ENCODE results near the gene ALPK1. TPM values are rescaled to one million over a fixed set of nuclear protein-coding genes. Genes with fewer than 3 reads are reported as not detected.
"Not testable (repeated sequence)": the region's sequence is repeated elsewhere in the genome, so short reads cannot be mapped to it uniquely, and the experiment has no call there.

The ALPK1 gene
- total RNA-seq, 1 experiment from 2014 or later, result 4.9 TPM

- BruUV-seq (replicated peaks), result no TSS peak
- no peaks in the 10 kb centered on the region for H3K9me3 ChIP-seq
- no peaks in the 10 kb centered on the region for H3K4me1 ChIP-seq
- CTCF ChIA-PET, result no interaction called here
- TF ChIP-seq, protein P1, sequence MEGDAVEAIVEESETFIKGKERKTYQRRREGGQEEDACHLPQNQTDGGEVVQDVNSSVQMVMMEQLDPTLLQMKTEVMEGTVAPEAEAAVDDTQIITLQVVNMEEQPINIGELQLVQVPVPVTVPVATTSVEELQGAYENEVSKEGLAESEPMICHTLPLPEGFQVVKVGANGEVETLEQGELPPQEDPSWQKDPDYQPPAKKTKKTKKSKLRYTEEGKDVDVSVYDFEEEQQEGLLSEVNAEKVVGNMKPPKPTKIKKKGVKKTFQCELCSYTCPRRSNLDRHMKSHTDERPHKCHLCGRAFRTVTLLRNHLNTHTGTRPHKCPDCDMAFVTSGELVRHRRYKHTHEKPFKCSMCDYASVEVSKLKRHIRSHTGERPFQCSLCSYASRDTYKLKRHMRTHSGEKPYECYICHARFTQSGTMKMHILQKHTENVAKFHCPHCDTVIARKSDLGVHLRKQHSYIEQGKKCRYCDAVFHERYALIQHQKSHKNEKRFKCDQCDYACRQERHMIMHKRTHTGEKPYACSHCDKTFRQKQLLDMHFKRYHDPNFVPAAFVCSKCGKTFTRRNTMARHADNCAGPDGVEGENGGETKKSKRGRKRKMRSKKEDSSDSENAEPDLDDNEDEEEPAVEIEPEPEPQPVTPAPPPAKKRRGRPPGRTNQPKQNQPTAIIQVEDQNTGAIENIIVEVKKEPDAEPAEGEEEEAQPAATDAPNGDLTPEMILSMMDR (IDR thresholded peaks at IDR 0.05; ENCODE audit: insufficient read depth in 1 of 2, low read depth in 1 of 2, low read length in 1 of 2, severe bottlenecking in 1 of 2, unreplicated experiment in 1 of 2), result no peak
- H3K4me3 ChIP-seq (ENCODE audit: low read depth, low read length), result no peak overlapping the region
- POLR2A ChIA-PET, result no interaction called here
- H3K4me1 Mint-ChIP-seq (ENCODE audit: low read depth, unreplicated experiment), result no peaks in the 10 kb centered on the region
- peaks cover 7% of the 10 kb centered on the region for H3K27me3 Mint-ChIP-seq (ENCODE audit: insufficient read depth, unreplicated experiment)
- H3K27me3 ChIP-seq (replicated peaks; ENCODE audit: control insufficient read depth, insufficient read depth, low read length), result no peaks in the 10 kb centered on the region
- no peak for DNase-seq
- H3K4me3 Mint-ChIP-seq (ENCODE audit: unreplicated experiment), result no peak overlapping the region
- no peak overlapping the region for H3K27ac Mint-ChIP-seq (ENCODE audit: unreplicated experiment)
- H3K36me3 ChIP-seq (ENCODE audit: control insufficient read depth, insufficient read depth, low read length), result no peaks in the 10 kb centered on the region
- intact Hi-C loops (cut with micrococcal nuclease; ENCODE audit: unreplicated experiment), result no loop called here
- no peaks in the 10 kb centered on the region for H3K9me3 Mint-ChIP-seq (ENCODE audit: unreplicated experiment)
- H3K36me3 Mint-ChIP-seq (ENCODE audit: insufficient read depth, unreplicated experiment), result no peaks in the 10 kb centered on the region
Measured at GRCh38 chr4:112426416-112426815, 129.2 kb downstream of the ALPK1 start.

GRCh38 chr4:112431158-112431557, 134.0 kb downstream of the ALPK1 start:
- intact Hi-C loops (cut with micrococcal nuclease; ENCODE audit: unreplicated experiment), result no loop called here
- Histone ChIP-seq H3K27me3 (replicated peaks; ENCODE audit: control insufficient read depth, insufficient read depth, low read length) (no peaks in the 10 kb centered on the region), H3K4me1 (no peaks in the 10 kb centered on the region), H3K36me3 (ENCODE audit: control insufficient read depth, insufficient read depth, low read length) (no peaks in the 10 kb centered on the region), H3K9me3 (no peaks in the 10 kb centered on the region), H3K4me3 (ENCODE audit: low read depth, low read length) (no peak overlapping the region)
- Mint-ChIP-seq H3K4me3 (ENCODE audit: unreplicated experiment) (no peak overlapping the region), H3K4me1 (ENCODE audit: low read depth, unreplicated experiment) (no peaks in the 10 kb centered on the region), H3K36me3 (ENCODE audit: insufficient read depth, unreplicated experiment) (no peaks in the 10 kb centered on the region), H3K9me3 (ENCODE audit: unreplicated experiment) (no peaks in the 10 kb centered on the region), H3K27ac (ENCODE audit: unreplicated experiment) (no peak overlapping the region), H3K27me3 (ENCODE audit: insufficient read depth, unreplicated experiment) (peaks cover 9% of the 10 kb centered on the region)
- BruUV-seq (replicated peaks), result no TSS peak
- ChIA-PET POLR2A (no interaction called here), CTCF (no interaction called here)
- TF ChIP-seq, protein P1 (IDR thresholded peaks at IDR 0.05; ENCODE audit: insufficient read depth in 1 of 2, low read depth in 1 of 2, low read length in 1 of 2, severe bottlenecking in 1 of 2, unreplicated experiment in 1 of 2), result no peak
- DNase-seq, result no peak

DNA sequence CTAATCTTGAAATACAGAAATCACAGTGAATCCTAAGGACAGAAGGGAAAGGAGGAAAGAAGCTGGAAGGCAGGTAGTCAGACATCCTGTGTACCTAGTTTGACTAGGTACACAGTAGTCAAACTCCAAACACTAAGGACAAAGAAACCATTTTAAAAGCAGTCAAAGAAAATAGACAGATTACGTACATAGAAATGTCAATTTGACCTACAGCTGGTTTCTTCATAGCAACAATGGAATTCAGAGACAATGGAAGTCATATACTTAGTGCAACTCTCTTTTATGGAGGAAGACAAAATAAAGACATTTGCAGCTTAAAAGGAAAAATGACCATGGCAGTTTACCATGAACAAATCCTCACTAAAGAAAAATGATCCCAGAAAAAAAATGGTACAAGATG, 139.8 kb downstream of the ALPK1 start:
- intact Hi-C loops (cut with micrococcal nuclease; ENCODE audit: unreplicated experiment), result no loop called here
- ChIA-PET CTCF (interaction anchor here (0.5 kb wide), 1 partner anchor 314 kb away, joined by 3 read pairs; no protein-coding TSS in a partner anchor), POLR2A (no interaction called here)
- Histone ChIP-seq H3K4me3 (ENCODE audit: low read depth, low read length) (no peak overlapping the region), H3K9me3 (no peaks in the 10 kb centered on the region), H3K27me3 (replicated peaks; ENCODE audit: control insufficient read depth, insufficient read depth, low read length) (no peaks in the 10 kb centered on the region), H3K4me1 (no peaks in the 10 kb centered on the region), H3K36me3 (ENCODE audit: control insufficient read depth, insufficient read depth, low read length) (no peaks in the 10 kb centered on the region)
- Mint-ChIP-seq H3K4me1 (ENCODE audit: low read depth, unreplicated experiment) (no peaks in the 10 kb centered on the region), H3K36me3 (ENCODE audit: insufficient read depth, unreplicated experiment) (no peaks in the 10 kb centered on the region), H3K27ac (ENCODE audit: unreplicated experiment) (no peak overlapping the region), H3K4me3 (ENCODE audit: unreplicated experiment) (no peak overlapping the region), H3K9me3 (ENCODE audit: unreplicated experiment) (no peaks in the 10 kb centered on the region), H3K27me3 (ENCODE audit: insufficient read depth, unreplicated experiment) (peaks cover 13% of the 10 kb centered on the region)
- no peak for DNase-seq
- TF ChIP-seq, protein P1 (IDR thresholded peaks at IDR 0.05; ENCODE audit: insufficient read depth in 1 of 2, low read depth in 1 of 2, low read length in 1 of 2, severe bottlenecking in 1 of 2, unreplicated experiment in 1 of 2), result no peak
- no TSS peak for BruUV-seq (replicated peaks)

DNA sequence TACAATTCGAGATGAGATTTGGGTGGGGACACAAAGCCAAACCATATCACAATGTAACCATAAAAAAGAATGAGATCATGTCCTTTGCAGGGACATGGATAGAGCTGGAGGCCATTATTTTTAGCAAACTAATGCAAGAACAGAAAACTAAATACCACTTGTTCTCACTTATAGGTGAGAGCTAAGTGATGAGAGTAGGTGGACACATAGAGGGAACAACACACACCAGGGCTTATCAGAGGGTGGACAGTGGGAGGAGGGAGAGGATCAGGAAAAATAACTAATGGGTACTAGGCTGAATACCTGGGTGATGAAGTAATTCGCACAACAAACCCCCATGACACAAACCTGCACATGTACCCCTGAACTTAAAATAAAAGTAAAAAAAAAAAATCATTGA, 145.1 kb downstream of the ALPK1 start:
- POLR2A ChIA-PET; H3K4me3 Mint-ChIP-seq (ENCODE audit: unreplicated experiment); H3K9me3 ChIP-seq; H3K36me3 ChIP-seq (ENCODE audit: control insufficient read depth, insufficient read depth, low read length); H3K4me1 Mint-ChIP-seq (ENCODE audit: low read depth, unreplicated experiment); H3K27me3 ChIP-seq (replicated peaks; ENCODE audit: control insufficient read depth, insufficient read depth, low read length); H3K4me1 ChIP-seq; BruUV-seq (replicated peaks); H3K27ac Mint-ChIP-seq (ENCODE audit: unreplicated experiment); CTCF ChIA-PET; H3K27me3 Mint-ChIP-seq (ENCODE audit: insufficient read depth, unreplicated experiment); H3K4me3 ChIP-seq (ENCODE audit: low read depth, low read length); H3K36me3 Mint-ChIP-seq (ENCODE audit: insufficient read depth, unreplicated experiment); DNase-seq; intact Hi-C loops (cut with micrococcal nuclease; ENCODE audit: unreplicated experiment): not testable (repeated sequence)
- peaks cover 10% of the 10 kb centered on the region for H3K9me3 Mint-ChIP-seq (ENCODE audit: unreplicated experiment)
